ENCODE data around the gene THBS2. TPM values are rescaled to one million over a fixed set of nuclear protein-coding genes. Genes with fewer than 3 reads are reported as not detected.

Gene THBS2
- total and polyA plus RNA-seq, 2 donors (not counting 1 experiment from before 2014, with no cell fraction given) = 86.5 to 269 TPM

GRCh38 chr6:169225887-169226286 lies 27.8 kb downstream of the THBS2 start:
- no peak overlapping the region for H2AFZ ChIP-seq (ENCODE audit: low read length)

DNA sequence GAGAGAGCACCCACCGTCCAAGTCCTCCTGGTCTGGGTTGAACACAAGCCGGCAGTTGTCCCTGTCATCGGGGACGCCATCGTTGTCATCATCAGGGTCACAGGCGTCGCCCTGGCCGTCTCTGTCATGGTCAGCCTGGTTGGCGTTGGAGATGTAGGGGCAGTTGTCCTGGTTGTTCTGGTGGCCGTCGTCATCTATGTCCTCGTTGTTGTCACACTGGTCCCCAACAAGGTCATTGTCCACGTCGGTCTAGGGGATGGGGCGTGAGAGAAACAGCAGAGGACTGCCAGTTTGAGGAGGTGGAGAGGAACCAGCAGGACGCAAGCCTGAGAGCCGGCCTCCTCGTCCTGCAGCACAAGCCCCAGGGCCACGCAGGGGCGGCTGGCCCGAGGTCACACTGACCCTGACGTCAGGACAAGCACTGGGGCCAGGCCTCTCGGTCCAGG lies 28.5 kb downstream of the THBS2 start:
- DNase-seq (ENCODE audit: low read depth in 2 of 2) = no peak
- Histone ChIP-seq H4K20me1 (ENCODE audit: control insufficient read depth, extremely low read depth, insufficient read depth, low read length) (no peaks in the 10 kb centered on the region), H3K9ac (ENCODE audit: insufficient read depth, low read length) (no peak overlapping the region), H3K9me3 (ENCODE audit: control insufficient read depth, insufficient read depth, low read depth, low read length) (no peaks in the 10 kb centered on the region), H3K27me3 (ENCODE audit: control insufficient read depth, insufficient read depth, low read length) (no peaks in the 10 kb centered on the region), H3K27ac (ENCODE audit: insufficient read depth, low read length) (no peak overlapping the region), H3K4me2 (ENCODE audit: extremely low read depth, insufficient read depth, low read length) (no peak overlapping the region), H3K79me2 (ENCODE audit: control insufficient read depth, insufficient read depth, low read length) (no peaks in the 10 kb centered on the region), H2AFZ (ENCODE audit: low read length) (no peak overlapping the region), H3K4me3 (replicated peaks in 1 of 4; ENCODE audit: control extremely low read depth in 1 of 4, insufficient read depth in 1 of 4, low read depth in 3 of 4, low read length in 4 of 4) (no peak overlapping the region), H3K36me3 (ENCODE audit: control insufficient read depth, insufficient read depth, low read length) (peaks cover 21% of the 10 kb centered on the region), H3K4me1 (ENCODE audit: control insufficient read depth, extremely low read depth, insufficient read depth, low read length) (no peaks in the 10 kb centered on the region)
- no peak for TF ChIP-seq EZH2 (IDR thresholded peaks at IDR 0.05; ENCODE audit: low read length, missing control alignments)
- TF ChIP-seq, protein P1, sequence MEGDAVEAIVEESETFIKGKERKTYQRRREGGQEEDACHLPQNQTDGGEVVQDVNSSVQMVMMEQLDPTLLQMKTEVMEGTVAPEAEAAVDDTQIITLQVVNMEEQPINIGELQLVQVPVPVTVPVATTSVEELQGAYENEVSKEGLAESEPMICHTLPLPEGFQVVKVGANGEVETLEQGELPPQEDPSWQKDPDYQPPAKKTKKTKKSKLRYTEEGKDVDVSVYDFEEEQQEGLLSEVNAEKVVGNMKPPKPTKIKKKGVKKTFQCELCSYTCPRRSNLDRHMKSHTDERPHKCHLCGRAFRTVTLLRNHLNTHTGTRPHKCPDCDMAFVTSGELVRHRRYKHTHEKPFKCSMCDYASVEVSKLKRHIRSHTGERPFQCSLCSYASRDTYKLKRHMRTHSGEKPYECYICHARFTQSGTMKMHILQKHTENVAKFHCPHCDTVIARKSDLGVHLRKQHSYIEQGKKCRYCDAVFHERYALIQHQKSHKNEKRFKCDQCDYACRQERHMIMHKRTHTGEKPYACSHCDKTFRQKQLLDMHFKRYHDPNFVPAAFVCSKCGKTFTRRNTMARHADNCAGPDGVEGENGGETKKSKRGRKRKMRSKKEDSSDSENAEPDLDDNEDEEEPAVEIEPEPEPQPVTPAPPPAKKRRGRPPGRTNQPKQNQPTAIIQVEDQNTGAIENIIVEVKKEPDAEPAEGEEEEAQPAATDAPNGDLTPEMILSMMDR (conservative IDR thresholded peaks at IDR 0.05 in 1 of 2, IDR thresholded peaks at IDR 0.05 in 1 of 2; ENCODE audit: low read depth in 1 of 2, low read length in 2 of 2) = no peak

More at GRCh38 chr6:169225887-169226286, 27.8 kb downstream of the THBS2 start:
- no peaks in the 10 kb centered on the region for H3K79me2 ChIP-seq (ENCODE audit: control insufficient read depth, insufficient read depth, low read length)
- no peaks in the 10 kb centered on the region for H3K9me3 ChIP-seq (ENCODE audit: control insufficient read depth, insufficient read depth, low read depth, low read length)
- no peaks in the 10 kb centered on the region for H3K4me1 ChIP-seq (ENCODE audit: control insufficient read depth, extremely low read depth, insufficient read depth, low read length)
- DNase-seq (ENCODE audit: low read depth in 2 of 2) = no peak
- no peak overlapping the region for H3K9ac ChIP-seq (ENCODE audit: insufficient read depth, low read length)
- no peak overlapping the region for H3K27ac ChIP-seq (ENCODE audit: insufficient read depth, low read length)
- H3K4me2 ChIP-seq (ENCODE audit: extremely low read depth, insufficient read depth, low read length) = no peak overlapping the region
- H4K20me1 ChIP-seq (ENCODE audit: control insufficient read depth, extremely low read depth, insufficient read depth, low read length) = no peaks in the 10 kb centered on the region
- TF ChIP-seq EZH2 (IDR thresholded peaks at IDR 0.05; ENCODE audit: low read length, missing control alignments) = no peak
- TF ChIP-seq, protein P1 (conservative IDR thresholded peaks at IDR 0.05 in 1 of 2, IDR thresholded peaks at IDR 0.05 in 1 of 2; ENCODE audit: low read depth in 1 of 2, low read length in 2 of 2) = no peak
- no peak overlapping the region for H3K4me3 ChIP-seq (replicated peaks in 1 of 4; ENCODE audit: control extremely low read depth in 1 of 4, insufficient read depth in 1 of 4, low read depth in 3 of 4, low read length in 4 of 4)
- H3K27me3 ChIP-seq (ENCODE audit: control insufficient read depth, insufficient read depth, low read length) = no peaks in the 10 kb centered on the region
- H3K36me3 ChIP-seq (ENCODE audit: control insufficient read depth, insufficient read depth, low read length) = peaks cover 21% of the 10 kb centered on the region

DNA sequence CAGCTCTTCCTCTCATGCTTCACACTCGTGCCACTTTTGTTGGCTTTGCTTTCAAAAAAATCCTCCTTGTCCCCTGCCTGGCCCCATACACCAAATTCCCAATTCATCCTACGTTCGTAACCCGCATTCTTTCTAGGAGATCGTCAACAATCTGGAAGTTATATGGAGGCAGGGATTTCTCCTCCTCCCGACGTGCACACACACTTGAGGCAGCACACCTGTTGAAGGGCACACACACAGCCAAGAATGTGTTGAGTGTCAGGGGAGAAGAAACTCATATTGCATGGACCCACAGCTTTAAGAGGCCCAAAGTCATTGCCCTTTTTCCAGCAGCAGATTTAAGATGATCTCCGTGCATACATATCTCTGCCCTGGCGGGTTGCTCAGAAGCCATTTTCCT lies 28.9 kb downstream of the THBS2 start:
- peaks cover 20% of the 10 kb centered on the region for H3K36me3 ChIP-seq (ENCODE audit: control insufficient read depth, insufficient read depth, low read length)
- H3K4me3 ChIP-seq (replicated peaks in 1 of 4; ENCODE audit: control extremely low read depth in 1 of 4, insufficient read depth in 1 of 4, low read depth in 3 of 4, low read length in 4 of 4) = no peak overlapping the region
- no peaks in the 10 kb centered on the region for H3K79me2 ChIP-seq (ENCODE audit: control insufficient read depth, insufficient read depth, low read length)
- DNase-seq (ENCODE audit: low read depth in 2 of 2) = no peak
- H3K9me3 ChIP-seq (ENCODE audit: control insufficient read depth, insufficient read depth, low read depth, low read length) = no peaks in the 10 kb centered on the region
- no peaks in the 10 kb centered on the region for H3K4me1 ChIP-seq (ENCODE audit: control insufficient read depth, extremely low read depth, insufficient read depth, low read length)
- no peaks in the 10 kb centered on the region for H3K27me3 ChIP-seq (ENCODE audit: control insufficient read depth, insufficient read depth, low read length)
- no peak overlapping the region for H3K9ac ChIP-seq (ENCODE audit: insufficient read depth, low read length)
- peak overlapping the region; percentile 28 for H3K27ac ChIP-seq (ENCODE audit: insufficient read depth, low read length)
- no peak overlapping the region for H3K4me2 ChIP-seq (ENCODE audit: extremely low read depth, insufficient read depth, low read length)
- TF ChIP-seq EZH2 (IDR thresholded peaks at IDR 0.05; ENCODE audit: low read length, missing control alignments) = no peak
- TF ChIP-seq, protein P1 (conservative IDR thresholded peaks at IDR 0.05 in 1 of 2, IDR thresholded peaks at IDR 0.05 in 1 of 2; ENCODE audit: low read depth in 1 of 2, low read length in 2 of 2) = no peak
- no peaks in the 10 kb centered on the region for H4K20me1 ChIP-seq (ENCODE audit: control insufficient read depth, extremely low read depth, insufficient read depth, low read length)
- no peak overlapping the region for H2AFZ ChIP-seq (ENCODE audit: low read length)

Data from fibroblast of lung (primary cell).